OCI-LY3 (cell line): ENCODE data around the gene RORB.

Source experiments
- EZH2phosphoT487 ChIP-seq: fragments of 200-600 bp; shearing (Covaris generic); IDR thresholded peaks from 2 replicates; pipeline ENCODE4 v1.6.1; 2018; ENCODE audit warnings: antibody characterized with exemption, mixed run types, low read depth
- TF ChIP-seq, protein P1 (sequence below): fragments of 200-600, 300-600 bp; sonication (generic); IDR thresholded peaks from 2 replicates; pipeline ENCODE4 v1.5.1; 2014; ENCODE audit warnings: antibody characterized with exemption, low read length, low read depth

DNA sequence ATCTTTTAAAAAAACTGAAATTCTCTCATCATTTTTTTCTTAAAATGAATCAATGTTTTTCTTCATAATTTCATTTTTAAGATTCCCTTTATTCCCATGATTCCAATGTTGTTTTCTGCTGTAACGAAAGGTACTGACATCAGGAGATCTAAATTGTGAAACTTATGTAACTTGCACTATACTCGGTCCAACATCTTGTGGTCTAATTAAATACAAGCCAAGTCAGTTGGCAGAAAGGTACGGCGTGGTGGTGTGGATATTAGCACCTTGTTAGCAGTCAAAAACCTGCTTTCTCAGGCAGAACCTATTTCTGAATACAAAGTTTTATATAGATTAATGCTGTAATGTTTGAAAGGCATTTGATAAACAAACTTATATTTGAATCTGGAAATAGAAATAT lies 20.1 kb downstream of the RORB start:
- TF ChIP-seq, protein P1, sequence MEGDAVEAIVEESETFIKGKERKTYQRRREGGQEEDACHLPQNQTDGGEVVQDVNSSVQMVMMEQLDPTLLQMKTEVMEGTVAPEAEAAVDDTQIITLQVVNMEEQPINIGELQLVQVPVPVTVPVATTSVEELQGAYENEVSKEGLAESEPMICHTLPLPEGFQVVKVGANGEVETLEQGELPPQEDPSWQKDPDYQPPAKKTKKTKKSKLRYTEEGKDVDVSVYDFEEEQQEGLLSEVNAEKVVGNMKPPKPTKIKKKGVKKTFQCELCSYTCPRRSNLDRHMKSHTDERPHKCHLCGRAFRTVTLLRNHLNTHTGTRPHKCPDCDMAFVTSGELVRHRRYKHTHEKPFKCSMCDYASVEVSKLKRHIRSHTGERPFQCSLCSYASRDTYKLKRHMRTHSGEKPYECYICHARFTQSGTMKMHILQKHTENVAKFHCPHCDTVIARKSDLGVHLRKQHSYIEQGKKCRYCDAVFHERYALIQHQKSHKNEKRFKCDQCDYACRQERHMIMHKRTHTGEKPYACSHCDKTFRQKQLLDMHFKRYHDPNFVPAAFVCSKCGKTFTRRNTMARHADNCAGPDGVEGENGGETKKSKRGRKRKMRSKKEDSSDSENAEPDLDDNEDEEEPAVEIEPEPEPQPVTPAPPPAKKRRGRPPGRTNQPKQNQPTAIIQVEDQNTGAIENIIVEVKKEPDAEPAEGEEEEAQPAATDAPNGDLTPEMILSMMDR = no peak
- no peak for TF ChIP-seq EZH2phosphoT487
